Parathyroid adenoma (tissue), 2 donors: ENCODE measurements around the gene RPP25.

Experiments used
- H2AFZ ChIP-seq: fragments of 300-600 bp; sonication (generic); one replicate; pipeline ENCODE4 v1.7.0; 2017; ENCODE audit warnings: antibody characterized with exemption, mild to moderate bottlenecking
- H3K27ac ChIP-seq: fragments of 300-600 bp; sonication (generic); one replicate; pipeline ENCODE4 v1.7.0; 2017
- H3K27me3 ChIP-seq: fragments of 300-600 bp; sonication (generic); one replicate; pipeline ENCODE4 v1.7.0; 2017; ENCODE audit warnings: low read length; ENCODE audit not compliant: control insufficient read depth, insufficient read depth
- H3K36me3 ChIP-seq: fragments of 300-600 bp; sonication (generic); one replicate; pipeline ENCODE4 v1.7.0; 2017; ENCODE audit warnings: low read length; ENCODE audit not compliant: control insufficient read depth, insufficient read depth
- H3K4me1 ChIP-seq: fragments of 300-600 bp; sonication (generic); one replicate; pipeline ENCODE4 v1.7.0; 2017; ENCODE audit warnings: control low read depth
- H3K4me2 ChIP-seq: fragments of 300-600 bp; sonication (generic); one replicate; pipeline ENCODE4 v1.7.0; 2017; ENCODE audit warnings: low read length
- H3K4me3 ChIP-seq: fragments of 300-600 bp; sonication (generic); one replicate; pipeline ENCODE4 v1.7.0; 2017; ENCODE audit warnings: low read depth, low read length
- H3K79me2 ChIP-seq: fragments of 300-600 bp; sonication (generic); one replicate; pipeline ENCODE4 v1.7.0; 2017; ENCODE audit warnings: control low read depth
- H3K9ac ChIP-seq: fragments of 300-600 bp; sonication (generic); one replicate; pipeline ENCODE4 v1.7.0; 2017; ENCODE audit warnings: mild to moderate bottlenecking
- H3K9me3 ChIP-seq: fragments of 300-600 bp; sonication (generic); one replicate; pipeline ENCODE4 v1.7.0; 2017; ENCODE audit warnings: low read length; ENCODE audit not compliant: control insufficient read depth
- TF ChIP-seq, protein P1 (sequence below): fragments of 300-600 bp; sonication (generic); IDR thresholded peaks from one replicate; pipeline ENCODE4 v1.7.0; 2017; ENCODE audit warnings: antibody characterized with exemption, mild to moderate bottlenecking
- donor health status: primary hyperparathyroidism.

RPP25 gene, protein sequence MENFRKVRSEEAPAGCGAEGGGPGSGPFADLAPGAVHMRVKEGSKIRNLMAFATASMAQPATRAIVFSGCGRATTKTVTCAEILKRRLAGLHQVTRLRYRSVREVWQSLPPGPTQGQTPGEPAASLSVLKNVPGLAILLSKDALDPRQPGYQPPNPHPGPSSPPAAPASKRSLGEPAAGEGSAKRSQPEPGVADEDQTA

DNA sequence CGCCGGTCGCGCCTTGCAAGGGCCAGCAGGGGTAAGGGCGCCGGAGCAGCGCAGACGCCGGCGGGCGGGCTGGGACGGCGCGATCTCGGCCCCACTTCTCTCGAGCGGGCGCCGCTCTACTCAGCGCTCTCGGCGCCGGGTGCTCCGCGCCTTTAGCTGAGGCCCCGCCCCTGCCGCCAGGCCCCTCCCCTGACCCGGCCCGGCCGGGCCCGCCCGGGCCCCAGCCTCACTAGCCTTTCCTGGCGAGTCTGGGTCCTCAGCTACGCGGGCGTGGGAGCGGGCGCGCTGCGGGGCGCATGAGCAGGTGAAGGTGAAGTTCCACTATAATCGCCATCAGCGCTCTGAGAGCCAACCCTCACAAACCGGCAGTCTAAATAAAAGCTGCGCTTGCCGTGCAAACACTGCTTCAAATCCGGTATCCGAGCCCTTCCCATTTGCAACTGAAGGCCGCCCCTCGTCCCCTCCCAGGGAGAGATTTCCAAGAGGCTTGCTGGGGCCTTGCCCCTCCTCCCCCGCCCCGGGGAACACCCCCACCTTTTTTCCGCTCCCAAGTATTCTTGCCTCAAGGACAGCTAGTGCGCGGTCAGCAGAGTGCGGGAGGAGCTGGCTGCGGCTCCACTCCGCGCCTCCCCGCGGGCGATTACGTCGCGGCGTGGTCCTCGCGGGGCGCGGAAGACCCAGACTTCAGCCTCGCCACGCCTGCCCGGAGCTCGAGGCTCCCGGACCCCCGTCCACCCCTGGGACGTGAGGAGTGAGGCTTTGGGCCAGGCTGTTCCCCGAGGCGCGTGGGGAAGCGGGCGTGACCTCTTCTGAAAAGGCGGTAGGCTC lies at the start of gene RPP25:
RPP25 (minus strand) TSS at position 125 of the 828 bp plus-strand sequence. CDS start 189 bp downstream, outside the sequence.
- H3K4me2 ChIP-seq, result peak within 1 kb of the TSS; percentile 86
- H3K27ac ChIP-seq, result peak within 1 kb of the TSS; percentile 96
- no peaks in the 10 kb centered on the region for H3K27me3 ChIP-seq
- H3K4me1 ChIP-seq, result peaks cover 2% of the 10 kb centered on the region
- H3K4me3 ChIP-seq, result peak within 1 kb of the TSS; percentile 70
- H3K79me2 ChIP-seq, result no peaks in the 10 kb centered on the region
- peak within 1 kb of the TSS; percentile 84 for H2AFZ ChIP-seq
- no peaks in the 10 kb centered on the region for H3K36me3 ChIP-seq
- no peaks in the 10 kb centered on the region for H3K9me3 ChIP-seq
- TF ChIP-seq, protein P1, sequence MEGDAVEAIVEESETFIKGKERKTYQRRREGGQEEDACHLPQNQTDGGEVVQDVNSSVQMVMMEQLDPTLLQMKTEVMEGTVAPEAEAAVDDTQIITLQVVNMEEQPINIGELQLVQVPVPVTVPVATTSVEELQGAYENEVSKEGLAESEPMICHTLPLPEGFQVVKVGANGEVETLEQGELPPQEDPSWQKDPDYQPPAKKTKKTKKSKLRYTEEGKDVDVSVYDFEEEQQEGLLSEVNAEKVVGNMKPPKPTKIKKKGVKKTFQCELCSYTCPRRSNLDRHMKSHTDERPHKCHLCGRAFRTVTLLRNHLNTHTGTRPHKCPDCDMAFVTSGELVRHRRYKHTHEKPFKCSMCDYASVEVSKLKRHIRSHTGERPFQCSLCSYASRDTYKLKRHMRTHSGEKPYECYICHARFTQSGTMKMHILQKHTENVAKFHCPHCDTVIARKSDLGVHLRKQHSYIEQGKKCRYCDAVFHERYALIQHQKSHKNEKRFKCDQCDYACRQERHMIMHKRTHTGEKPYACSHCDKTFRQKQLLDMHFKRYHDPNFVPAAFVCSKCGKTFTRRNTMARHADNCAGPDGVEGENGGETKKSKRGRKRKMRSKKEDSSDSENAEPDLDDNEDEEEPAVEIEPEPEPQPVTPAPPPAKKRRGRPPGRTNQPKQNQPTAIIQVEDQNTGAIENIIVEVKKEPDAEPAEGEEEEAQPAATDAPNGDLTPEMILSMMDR, result no peak
- peak within 1 kb of the TSS; percentile 46 for H3K9ac ChIP-seq

DNA sequence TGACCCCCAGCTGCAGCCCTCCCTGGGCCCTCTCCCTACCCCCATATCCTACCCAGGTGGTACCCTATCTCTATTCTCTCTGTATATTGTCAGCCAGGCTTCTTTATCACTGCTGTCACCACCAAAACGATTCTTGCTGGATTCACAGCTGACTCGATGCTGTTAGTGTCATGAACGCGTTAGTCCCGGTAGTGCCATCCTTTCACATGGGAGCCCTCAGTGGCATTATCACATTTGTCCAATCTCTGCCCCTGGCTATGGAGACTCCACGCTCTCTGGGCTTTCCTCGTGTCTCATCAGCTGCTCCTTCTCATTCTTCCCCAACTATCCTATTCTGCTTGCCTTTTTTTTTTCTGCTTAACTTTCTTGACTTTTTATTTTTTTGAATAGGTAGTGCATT lies 45.8 kb upstream of the RPP25 start:
- H3K27me3 ChIP-seq, result no peaks in the 10 kb centered on the region
- H3K36me3 ChIP-seq, result no peaks in the 10 kb centered on the region
- peaks cover 3% of the 10 kb centered on the region for H3K4me1 ChIP-seq
- peaks cover 6% of the 10 kb centered on the region for H3K79me2 ChIP-seq
- no peak overlapping the region for H3K4me3 ChIP-seq
- H3K9ac ChIP-seq, result no peak overlapping the region
- TF ChIP-seq, protein P1, result no peak
- H3K4me2 ChIP-seq, result no peak overlapping the region
- H3K9me3 ChIP-seq, result no peaks in the 10 kb centered on the region
- H2AFZ ChIP-seq, result no peak overlapping the region
- H3K27ac ChIP-seq, result no peak overlapping the region

DNA sequence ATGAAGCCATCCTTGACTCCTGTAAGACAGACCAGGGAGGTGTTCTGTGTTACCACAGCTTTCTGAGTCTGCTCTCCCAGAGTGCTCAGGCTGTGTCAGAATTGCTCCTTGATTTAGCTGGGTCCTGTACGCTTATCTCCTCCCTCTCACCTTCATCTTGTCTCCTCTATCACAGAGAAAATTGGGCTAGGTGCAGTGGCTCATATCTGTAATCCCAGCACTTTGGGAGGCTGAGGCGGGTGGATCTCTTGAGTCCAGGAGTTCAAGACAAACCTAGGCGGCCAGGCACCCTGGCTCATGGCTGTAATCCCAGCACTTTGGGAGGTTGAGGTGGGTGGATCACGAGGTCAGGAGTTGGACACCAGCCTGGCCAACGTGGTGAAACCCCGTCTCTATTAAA lies 44.7 kb upstream of the RPP25 start:
- Histone ChIP-seq H3K4me1 (peaks cover 5% of the 10 kb centered on the region), H3K79me2 (peaks cover 13% of the 10 kb centered on the region), H3K4me2 (peak overlapping the region; percentile 4), H3K36me3 (no peaks in the 10 kb centered on the region), H3K27me3 (no peaks in the 10 kb centered on the region), H3K9ac (no peak overlapping the region), H3K9me3 (no peaks in the 10 kb centered on the region), H2AFZ (no peak overlapping the region), H3K4me3 (no peak overlapping the region), H3K27ac (peak overlapping the region; percentile 54)
- TF ChIP-seq, protein P1, result no peak

DNA sequence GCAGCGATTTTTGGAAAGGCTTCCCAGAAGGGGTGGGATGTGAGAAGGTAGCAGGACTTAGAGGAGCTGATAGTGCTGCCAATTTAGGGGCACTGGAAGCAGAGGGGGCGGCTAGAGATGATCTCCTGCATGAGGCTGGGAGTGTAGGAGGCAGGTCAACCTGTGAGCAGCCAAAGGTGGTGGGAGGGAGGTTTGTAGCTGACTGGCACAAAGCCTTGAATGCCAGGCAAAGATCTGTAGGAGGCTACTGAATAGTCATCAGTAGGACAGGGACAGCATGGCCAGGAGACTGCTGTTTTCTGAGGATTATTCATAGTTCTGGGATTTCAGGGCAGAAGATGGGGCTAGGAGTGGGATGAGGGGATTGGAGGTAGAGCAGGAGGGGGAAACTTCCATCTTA lies 41.0 kb upstream of the RPP25 start:
- Histone ChIP-seq H3K4me3 (no peak overlapping the region), H3K36me3 (no peaks in the 10 kb centered on the region), H3K27me3 (no peaks in the 10 kb centered on the region)

More for the DNA sequence above, 41.0 kb upstream of the RPP25 start:
- no peak overlapping the region for H2AFZ ChIP-seq
- no peaks in the 10 kb centered on the region for H3K9me3 ChIP-seq
- H3K27ac ChIP-seq, result no peak overlapping the region
- H3K79me2 ChIP-seq, result peaks cover 11% of the 10 kb centered on the region
- no peak overlapping the region for H3K9ac ChIP-seq
- H3K4me2 ChIP-seq, result no peak overlapping the region
- TF ChIP-seq, protein P1, result no peak
- H3K4me1 ChIP-seq, result peaks cover 5% of the 10 kb centered on the region
